HG03175 (cell line): ENCODE measurements around the gene THOC6.

Experiments used
- ATAC-seq: cut with Tn5 transposase; IDR thresholded peaks from one replicate; pipeline ENCODE4 v1.9.1; 2021; ENCODE audit warnings: mild to moderate bottlenecking, moderate library complexity; ENCODE audit not compliant: unreplicated experiment

Gene THOC6

DNA sequence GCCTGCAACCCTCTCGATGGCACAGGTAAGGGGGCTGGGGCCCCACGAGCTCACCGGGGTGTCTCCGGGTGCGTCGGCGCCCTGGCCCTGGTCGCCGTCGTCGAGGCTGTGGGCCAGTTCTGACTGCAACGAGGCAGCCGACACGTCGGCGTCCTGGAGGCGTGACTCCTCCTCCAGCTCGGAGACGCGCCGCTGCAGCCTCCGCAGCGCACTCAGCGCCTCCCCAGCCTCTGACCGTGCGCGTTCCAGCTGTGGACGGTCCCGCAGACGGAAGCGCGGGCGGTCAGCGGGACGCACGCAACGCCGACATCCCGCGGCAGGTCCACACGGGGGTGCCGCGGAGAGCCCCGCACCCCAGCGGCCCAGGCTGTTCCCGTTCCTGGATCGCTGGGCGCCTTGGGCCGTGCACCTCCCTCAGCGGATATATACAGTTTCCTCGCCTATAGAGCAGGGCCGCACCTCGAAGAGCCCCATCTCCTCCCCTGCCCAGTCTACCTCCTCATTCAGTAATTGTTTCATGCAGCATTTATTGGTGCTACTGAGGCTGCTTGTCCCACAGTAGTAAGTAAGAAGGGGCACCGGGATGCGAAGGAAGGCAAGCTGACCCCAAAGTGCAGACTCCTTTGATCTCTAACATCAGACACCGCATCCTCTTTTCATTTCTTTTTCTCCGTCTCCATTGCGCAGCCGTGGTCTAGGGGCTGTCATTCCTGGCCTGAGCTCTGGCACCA is 5.8 kb downstream of the THOC6 start:
- ATAC-seq, result no peak

DNA sequence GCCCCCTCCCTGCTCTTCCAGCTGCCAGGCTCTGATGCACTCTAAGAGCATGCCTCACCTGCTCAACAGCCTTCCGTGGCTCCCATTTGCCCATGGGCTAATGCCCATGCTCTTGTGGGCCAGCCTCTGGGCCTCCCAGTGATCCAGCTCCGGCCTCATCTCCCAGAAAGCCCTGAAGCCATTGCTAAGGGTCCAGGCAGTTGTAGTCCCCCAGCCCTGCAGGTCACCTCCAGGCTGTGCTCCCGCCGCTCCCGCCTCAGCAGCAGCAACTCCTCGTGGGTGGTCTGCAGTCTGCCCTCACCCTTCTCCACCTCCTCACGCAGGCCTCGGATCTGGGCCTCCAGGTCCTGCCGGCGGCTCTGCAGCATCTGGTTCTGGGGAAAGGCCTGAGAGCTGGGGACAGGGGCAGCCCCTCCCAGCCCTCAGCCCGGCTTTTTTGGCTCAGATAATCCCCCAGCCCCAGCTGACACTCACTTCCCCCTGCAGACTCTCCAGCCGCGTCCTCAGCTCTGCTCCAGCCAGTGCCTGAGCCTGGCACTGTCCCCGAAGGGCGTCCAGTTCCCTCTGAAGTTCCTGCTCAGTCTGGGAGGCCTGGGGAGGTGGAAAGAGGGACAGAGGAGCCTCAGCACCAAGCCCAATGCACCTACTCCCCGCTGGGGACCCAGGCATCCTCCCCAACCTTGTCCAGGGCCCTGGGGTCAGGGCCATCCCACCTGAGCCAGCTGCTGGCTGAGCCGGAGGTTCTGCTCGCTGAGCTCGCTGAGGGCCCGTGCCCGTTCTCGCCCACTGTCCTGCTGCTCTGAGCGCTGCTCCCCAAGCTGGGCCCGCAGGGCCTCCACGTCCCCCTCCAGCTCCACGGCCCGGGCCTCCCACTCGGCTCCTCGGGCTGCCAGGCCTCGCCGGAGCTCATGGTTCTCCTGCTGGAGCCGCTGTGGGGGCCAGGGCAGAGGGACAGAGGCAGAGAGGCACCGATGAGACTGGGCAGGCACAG is 6.7 kb downstream of the THOC6 start:
- ATAC-seq, result no peak

DNA sequence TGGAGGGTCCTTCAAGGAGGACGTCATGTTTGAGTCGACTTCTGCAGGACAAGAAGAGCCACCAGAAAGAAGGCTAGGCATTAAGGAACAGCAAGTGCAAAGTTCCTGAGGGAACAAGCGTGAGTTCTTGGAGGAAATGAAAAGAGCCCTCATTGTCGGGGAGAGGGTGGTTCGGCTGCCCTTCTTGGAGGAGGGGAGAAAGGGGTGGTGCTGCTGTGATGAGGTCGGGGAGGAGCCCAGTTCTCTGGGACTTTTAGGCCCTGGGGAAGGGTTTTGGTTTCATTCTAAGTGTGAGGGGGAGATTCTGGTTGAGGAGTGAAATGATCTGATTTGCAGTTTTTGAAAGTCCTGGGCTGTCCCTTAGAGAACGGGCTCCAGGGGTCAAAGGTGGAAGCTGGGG is 8.8 kb downstream of the THOC6 start:
- no peak for ATAC-seq

DNA sequence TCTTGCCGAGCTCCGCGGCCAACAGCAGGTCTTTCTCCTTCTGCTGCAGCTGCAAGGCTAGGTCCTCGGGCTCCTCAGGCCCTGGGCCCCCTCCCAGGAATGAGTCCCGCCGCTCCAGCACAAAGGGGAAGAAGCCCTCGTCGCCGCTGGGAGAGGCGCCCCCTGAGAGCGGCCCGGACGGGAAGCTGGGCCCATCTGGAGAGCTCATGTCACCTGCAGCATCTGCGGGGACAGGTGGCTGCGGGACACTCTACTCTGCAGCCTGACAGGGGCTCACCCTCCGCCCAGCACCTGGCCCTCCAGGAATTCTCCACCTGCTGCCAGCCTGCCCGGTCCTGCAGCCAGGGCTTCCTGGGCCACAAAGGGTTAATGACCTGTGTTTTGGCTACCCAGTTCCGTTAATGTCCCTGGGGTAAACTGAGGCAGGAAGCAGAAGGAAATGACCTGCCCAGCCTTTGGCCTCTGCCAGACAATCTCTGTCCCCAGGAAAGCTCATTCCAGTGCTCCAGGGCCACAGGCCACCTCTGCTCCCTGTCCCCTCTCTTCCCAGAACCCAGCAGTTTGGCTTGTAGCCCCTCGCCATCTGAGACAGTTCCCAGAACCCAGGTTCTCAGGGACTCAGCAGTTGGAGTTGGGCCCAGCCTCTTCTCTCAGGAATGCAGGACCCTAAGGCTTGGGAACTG is 11.6 kb downstream of the THOC6 start:
- ATAC-seq, result no peak

DNA sequence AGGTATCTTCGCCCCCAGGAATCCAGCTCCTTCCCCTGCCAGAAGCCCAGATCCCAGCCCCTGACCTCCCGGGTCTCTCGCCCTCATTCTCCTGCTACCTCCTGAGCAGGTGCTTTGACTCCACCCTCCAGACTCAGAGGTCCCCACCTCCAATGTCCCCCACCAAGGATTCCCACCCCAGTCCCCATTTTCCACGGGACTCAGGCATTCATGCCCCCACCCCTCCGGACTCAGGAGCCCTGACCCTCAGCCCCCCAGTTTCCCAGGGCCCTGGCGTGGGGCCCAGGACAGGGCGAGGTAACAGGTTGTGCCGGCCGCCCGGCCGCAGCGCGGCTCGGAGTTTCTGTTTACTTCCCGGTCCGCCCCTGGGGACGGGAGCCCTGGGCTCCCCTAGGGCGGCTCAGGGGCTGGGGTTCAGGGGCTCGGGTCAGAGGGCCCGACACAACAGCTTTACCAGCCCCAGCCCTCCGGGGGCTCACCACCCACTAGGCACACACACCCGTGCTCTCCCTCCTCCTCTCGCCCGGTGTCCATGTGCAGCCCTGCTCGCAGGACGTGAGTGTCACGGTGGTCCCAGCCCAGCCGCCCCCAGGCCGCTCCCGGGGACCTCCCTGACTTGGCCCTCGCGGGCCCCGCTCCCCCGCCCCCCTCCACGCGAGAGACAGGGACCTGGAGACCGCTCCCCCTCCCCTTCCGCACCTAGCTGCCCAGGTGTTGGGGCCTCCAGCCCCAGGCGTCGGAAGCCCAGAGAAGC is 12.3 kb downstream of the THOC6 start:
- no peak for ATAC-seq

DNA sequence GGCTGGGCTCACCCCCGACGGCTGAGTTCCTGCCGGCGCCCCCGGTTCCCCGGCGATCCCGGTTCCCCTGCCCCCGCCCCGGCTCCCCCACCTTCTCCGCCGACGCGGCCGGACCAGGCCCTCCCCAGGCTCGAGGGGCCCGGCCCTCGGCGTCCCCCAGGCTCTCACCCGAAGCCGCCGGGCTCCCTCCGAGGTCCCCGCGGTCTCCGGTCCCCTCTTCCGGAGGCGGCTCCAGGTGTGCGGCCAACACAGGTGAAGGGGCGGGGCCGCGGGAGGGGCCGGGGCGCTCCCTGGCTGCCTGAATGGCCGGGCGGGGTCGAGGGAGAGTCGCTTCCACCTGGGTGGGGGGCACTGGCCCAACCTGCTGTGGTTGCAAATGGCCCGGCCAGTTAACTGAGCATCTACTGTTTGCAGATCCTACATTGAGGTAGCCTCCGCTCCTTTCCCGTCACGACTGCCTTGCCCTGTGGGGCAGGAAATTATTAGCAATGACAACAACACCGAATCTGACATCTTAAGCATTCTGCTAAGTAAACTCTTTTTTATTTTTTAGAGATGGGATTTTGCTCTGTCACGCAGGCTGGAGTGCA is 13.0 kb downstream of the THOC6 start, which contains the start of gene BICDL2:
Gene BICDL2 (minus strand): TSS at position 219 of the 590 bp plus-strand sequence. CDS start 1,448 bp downstream, outside the sequence.
- no peak for ATAC-seq

DNA sequence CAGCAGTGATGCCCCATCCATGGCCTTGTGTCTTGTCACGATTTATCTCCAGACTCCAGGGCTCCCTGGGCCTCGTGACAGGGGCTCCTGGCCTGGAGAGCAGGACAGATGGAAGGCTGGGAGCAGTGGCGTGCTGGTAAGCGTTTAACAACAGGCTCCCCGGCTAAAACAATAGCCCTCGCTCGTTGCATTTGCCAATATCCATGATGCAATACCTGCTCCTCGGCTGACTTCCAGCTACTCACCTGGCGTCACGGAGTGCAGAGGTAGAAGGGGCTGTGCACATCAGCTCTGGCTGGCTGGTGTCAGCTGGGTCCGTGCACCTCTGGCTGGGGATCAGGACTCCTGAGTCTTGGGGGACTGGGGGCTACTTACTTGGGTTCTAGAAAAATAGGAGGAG is 14.4 kb downstream of the THOC6 start:
- no peak for ATAC-seq

DNA sequence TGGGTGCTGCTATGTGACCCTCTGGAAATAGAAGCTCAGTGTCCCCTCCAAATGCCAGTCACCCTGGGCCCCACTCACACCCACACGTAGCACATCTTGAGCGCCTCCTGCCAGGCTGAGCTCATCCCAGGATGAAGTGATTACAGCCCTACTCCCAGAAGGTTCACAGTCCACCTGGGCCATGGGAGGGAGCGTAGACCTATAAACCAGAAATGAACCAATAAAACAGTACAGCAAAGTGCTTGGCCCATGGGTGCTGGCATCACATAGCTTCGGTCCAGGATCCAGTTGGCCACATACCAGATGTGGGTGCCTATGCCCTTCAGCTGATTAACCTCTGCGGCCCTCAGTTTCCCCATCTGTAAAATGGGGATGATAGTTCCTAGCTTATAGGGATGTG is 15.1 kb downstream of the THOC6 start:
- no peak for ATAC-seq

DNA sequence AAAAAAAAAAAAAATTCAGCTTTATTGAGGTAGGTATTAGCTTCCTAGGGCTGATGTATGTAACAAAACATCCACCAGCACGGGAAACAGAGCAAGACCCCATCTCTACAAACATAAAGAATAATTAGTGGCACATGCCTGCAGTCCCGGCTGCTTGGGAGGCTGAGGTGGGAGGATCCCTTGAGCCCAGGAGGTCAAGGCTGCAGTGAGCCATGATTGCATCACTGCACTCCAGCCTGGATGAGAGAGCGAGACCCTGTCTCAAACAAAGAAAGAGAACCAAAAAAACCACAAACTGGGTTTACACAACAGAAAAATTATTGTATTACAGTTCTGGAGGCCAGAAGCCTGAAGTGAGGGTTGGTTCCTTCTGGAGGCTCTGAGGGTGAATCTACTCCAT is 18.5 kb downstream of the THOC6 start:
- no peak for ATAC-seq

DNA sequence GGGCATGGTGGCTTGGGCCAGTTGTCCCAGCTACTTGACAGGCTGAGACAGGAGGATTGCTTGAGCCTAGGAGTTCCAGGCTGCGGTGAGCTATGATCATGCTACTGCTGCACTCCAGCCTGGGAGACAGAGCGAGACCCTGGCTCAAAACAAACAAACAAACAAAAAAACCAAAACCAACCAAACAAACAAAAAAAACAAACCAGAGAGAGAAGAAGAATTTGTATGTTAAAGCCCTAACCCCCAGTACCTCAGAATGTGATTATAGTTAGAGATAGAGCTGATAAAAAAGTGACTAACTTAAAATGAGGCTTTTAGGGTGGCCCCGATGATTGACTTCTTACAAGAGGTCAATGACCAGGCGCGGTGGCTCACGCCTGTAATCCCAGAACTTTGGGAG is 20.9 kb downstream of the THOC6 start:
- no peak for ATAC-seq

DNA sequence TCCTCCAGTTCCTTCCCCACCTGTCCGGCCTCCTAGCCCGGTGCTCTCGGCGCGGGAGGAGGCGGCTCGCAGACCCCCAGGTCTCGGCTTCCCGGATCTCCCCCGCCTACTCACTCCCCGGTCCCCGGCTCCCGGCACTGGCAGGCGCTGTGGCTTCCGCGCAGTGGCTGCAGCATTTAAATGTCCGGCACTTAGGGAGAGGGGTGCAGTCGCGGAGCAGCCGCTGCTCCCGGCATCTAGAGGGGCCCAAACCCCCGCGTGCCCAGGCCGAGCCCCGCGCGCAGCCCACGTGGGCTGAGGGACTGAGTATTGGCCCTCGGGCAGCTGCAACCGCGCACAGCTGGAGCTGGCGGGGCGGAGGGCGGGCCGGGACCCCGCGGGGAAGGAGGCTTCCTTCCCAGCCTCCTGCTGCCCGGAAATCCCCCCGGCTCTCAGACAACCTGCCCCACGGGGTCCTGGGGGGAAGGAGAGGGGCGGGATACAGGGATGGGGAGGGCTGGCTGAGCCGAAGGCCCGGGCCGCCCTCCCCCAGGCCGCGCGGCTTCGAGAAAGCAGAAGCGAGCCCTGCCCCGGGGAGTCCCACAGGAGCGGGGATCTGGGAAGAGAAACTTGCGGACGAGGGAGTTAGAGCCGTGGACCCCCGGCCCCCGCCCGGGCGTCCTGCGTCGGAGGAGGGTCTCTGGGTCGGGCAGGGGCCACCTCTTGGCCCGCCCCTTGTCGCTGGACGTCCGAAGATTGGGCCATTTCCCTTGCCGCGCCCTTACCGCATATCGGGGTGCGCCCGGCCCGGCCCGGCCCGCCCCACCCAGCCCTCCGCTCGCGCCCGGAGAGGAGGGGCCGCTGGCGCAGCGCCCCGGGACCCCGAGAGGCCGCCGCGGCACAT is 22.2 kb downstream of the THOC6 start, which contains the start of gene MMP25:
Gene MMP25 (plus strand): TSS at position 804 of the 883 bp plus-strand sequence. CDS start 357 bp downstream, outside the sequence.
- no peak for ATAC-seq

DNA sequence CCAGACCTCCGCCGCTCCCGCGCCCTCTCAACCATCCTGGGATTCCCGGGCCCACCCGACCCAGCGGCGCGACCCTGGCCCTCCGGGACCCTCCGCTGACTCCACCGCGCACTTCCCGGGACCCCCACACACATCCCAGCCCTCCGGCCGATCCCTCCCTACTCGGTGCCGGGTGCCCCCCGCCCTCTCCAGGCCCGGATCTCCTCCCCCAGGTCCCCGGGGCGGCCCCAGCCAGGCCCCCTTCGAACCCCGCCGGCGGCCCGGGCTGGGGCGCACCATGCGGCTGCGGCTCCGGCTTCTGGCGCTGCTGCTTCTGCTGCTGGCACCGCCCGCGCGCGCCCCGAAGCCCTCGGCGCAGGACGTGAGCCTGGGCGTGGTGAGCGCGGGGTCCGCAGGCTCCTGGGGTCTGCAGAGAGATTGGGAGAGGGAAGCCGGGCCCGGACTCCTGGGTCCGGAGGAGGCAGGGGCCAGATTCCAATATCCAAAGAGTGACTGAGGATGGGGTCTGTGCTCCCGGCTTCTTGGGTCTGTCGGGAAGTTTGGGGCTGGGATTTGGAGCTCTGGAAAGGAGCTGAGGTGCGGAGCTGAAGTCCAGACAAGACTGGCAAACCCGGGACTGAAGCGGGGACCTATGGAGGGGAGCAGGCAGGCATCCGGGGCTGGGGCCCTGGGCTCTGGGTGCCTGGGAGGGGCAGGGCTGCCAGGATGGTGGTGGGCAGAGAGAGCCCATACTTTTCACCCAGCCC is 23.0 kb downstream of the THOC6 start:
- no peak for ATAC-seq

DNA sequence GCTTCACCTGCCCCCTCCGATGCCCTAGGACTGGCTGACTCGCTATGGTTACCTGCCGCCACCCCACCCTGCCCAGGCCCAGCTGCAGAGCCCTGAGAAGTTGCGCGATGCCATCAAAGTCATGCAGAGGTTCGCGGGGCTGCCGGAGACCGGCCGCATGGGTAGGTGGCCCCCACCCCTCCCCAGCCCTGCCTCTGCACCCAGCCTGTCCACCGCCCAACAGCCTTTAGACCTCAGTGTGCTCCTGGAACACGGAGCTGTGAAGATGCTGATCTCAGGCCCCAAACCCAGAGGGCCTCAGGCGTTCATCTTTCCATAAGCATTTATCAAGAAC is 23.5 kb downstream of the THOC6 start:
- no peak for ATAC-seq

DNA sequence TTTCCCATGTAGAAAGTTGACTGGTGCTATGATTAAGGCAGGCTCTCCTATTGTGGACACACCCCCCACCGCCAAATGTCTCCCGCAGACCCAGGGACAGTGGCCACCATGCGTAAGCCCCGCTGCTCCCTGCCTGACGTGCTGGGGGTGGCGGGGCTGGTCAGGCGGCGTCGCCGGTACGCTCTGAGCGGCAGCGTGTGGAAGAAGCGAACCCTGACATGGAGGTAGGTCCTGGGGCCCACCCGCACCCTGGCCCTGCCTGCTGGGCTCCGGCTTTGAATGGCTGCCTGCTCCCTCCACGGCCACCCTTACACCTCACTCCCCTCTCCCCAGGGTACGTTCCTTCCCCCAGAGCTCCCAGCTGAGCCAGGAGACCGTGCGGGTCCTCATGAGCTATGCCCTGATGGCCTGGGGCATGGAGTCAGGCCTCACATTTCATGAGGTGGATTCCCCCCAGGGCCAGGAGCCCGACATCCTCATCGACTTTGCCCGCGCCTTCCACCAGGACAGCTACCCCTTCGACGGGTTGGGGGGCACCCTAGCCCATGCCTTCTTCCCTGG is 26.2 kb downstream of the THOC6 start:
- ATAC-seq, result no peak

DNA sequence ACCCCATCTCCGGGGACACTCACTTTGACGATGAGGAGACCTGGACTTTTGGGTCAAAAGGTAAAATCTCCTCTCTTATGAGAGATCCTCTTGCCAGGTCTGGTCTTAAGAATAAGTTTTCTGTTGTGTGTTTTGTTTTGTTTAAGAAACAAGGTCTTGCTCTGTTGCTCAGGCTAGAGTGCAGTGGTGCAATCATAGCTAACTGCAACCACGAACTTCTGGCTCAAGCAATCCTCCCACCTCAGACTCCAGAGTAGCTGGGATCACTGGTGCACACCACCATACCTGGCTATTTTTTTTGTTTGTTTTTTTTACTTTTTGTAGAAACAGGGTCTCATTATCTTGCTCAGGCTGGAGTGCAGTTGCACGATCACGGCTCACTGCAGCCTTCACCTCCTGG is 26.7 kb downstream of the THOC6 start:
- ATAC-seq, result no peak

DNA sequence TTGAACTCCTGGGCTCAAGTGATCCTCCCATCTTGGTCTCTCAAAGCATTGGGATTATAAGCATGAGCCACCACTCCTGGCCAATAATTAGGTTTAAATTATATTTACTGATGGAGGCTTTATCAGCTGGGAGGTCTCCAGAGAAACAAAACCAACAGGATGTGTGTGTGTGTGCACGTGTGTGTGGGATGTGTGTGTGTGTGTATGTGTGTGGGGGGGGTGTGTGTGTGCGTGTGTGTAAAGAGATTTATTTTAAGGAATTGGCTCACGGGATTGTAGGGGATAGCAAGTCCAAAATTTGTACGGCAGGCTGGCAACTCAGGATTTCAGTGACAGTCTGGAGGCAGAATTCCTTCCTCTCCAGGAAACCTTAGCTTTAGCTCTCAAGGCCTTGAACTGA is 27.2 kb downstream of the THOC6 start:
- ATAC-seq, result no peak

DNA sequence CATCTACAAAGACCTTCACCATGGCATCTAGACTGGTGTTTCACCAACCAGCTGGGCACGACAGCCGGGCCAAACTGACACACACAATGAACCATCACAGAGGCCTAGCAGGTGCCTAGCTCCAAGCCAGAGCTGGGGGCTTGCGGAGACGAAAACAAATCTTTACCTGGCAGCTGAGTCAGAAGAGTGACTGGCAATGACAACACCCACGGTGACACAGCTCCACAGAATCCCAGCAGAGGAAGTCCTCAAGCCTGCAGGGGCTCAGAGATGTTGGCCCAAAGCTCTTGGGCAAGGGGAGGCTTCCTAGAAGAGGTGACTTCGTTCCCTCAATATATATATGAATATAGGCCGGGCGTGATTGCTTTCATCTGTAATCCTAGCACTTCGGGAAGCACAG is 27.7 kb downstream of the THOC6 start:
- no peak for ATAC-seq
